IMR-90 (cell line): ENCODE results near the gene CNPY4. TPM values are rescaled to one million over a fixed set of nuclear protein-coding genes. Genes with fewer than 3 reads are reported as not detected.

Experiments used
- ATAC-seq: fragments of 200-7000 bp; cut with Tn5 transposase; 2 replicates; pipeline ENCODE4 v1.9.1; 2020; ENCODE audit warnings: low read depth, mild to moderate bottlenecking, moderate library complexity
- BruUV-seq: library from RNA; stranded (reverse); fragments of 400-500 nt; replicated peaks from 2 replicates; lab custom pipeline; 2021; lab: Mats Ljungman, UMichigan
- CTCF ChIA-PET: fragments of 300-600 bp; formaldehyde crosslinking; extraction: SDS; loops from one replicate; lab custom pipeline; 2021; ENCODE audit warnings: antibody characterized with exemption; lab: Yijun Ruan, JAX
- POLR2A ChIA-PET: fragments of 300-600 bp; sonication (Branson Sonifier 250); formaldehyde crosslinking; loops from one replicate; lab custom pipeline; 2022; ENCODE audit warnings: antibody characterized with exemption; ENCODE audit not compliant: unreplicated experiment; lab: Charles Lee
- DNase-seq: peaks from one replicate; pipeline ENCODE4 v3.0.0; 2013
- H2AFZ ChIP-seq: replicated peaks from 2 replicates; pipeline ENCODE3; 2013; ENCODE audit warnings: low read length, mild to moderate bottlenecking; ENCODE audit not compliant: poor library complexity
- H2AK5ac ChIP-seq: 2 replicates; pipeline ENCODE4 v1.6.1; 2013; ENCODE audit warnings: low read depth, low read length, inconsistent platforms
- H2AK9ac ChIP-seq: replicated peaks from 2 replicates; pipeline ENCODE3; 2013; ENCODE audit warnings: mild to moderate bottlenecking, low read depth, low read length, moderate library complexity; ENCODE audit not compliant: poor library complexity
- H2BK120ac ChIP-seq: 2 replicates; pipeline ENCODE4 v1.6.1; 2013; ENCODE audit warnings: low read depth, low read length, inconsistent platforms
- H2BK15ac ChIP-seq: 3 replicates; pipeline ENCODE4 v1.6.1; 2013; ENCODE audit warnings: low read depth, low read length, inconsistent platforms
- H2BK20ac ChIP-seq: 2 replicates; pipeline ENCODE4 v1.6.1; 2013; ENCODE audit warnings: low read depth, mild to moderate bottlenecking, inconsistent platforms, low read length, moderate library complexity
- H2BK5ac ChIP-seq: 2 replicates; pipeline ENCODE4 v1.6.1; 2013; ENCODE audit warnings: mild to moderate bottlenecking, low read depth, low read length, inconsistent platforms; ENCODE audit not compliant: poor library complexity, severe bottlenecking
- H3K14ac ChIP-seq: replicated peaks from 2 replicates; pipeline ENCODE4 v1.6.1; 2013; ENCODE audit warnings: low read depth, low read length, inconsistent platforms
- H3K18ac ChIP-seq: 2 replicates; pipeline ENCODE4 v1.6.1; 2013; ENCODE audit warnings: low read depth, low read length, control low read depth
- H3K23ac ChIP-seq: 2 replicates; pipeline ENCODE4 v1.6.1; 2013; ENCODE audit warnings: low read depth, low read length, inconsistent platforms
- H3K27ac ChIP-seq: 2 replicates; pipeline ENCODE4 v1.5.1; 2013; ENCODE audit warnings: mild to moderate bottlenecking, control low read depth, low read length; ENCODE audit not compliant: insufficient read depth
- H3K27me3 ChIP-seq: 2 replicates; pipeline ENCODE4 v1.6.1; 2013; ENCODE audit warnings: low read length; ENCODE audit not compliant: control insufficient read depth, insufficient read depth
- H3K36me3 ChIP-seq: 2 replicates; pipeline ENCODE4 v1.6.1; 2013; ENCODE audit warnings: low read length, mixed read lengths; ENCODE audit not compliant: control insufficient read depth, insufficient read depth
- H3K4ac ChIP-seq: 2 replicates; pipeline ENCODE4 v1.6.1; 2013; ENCODE audit warnings: low read depth, low read length, inconsistent platforms
- H3K4me1 ChIP-seq: 2 replicates; pipeline ENCODE4 v1.6.1; 2013; ENCODE audit warnings: low read length, mixed read lengths; ENCODE audit not compliant: control insufficient read depth, insufficient read depth
- H3K4me2 ChIP-seq: 2 replicates; pipeline ENCODE4 v1.6.1; 2013; ENCODE audit warnings: low read depth, mild to moderate bottlenecking, control low read depth, low read length, moderate library complexity
- H3K4me3 ChIP-seq: 2 replicates; pipeline ENCODE4 v1.5.1; 2013; ENCODE audit warnings: low read depth, mild to moderate bottlenecking, control low read depth, low read length, moderate library complexity; ENCODE audit not compliant: insufficient read depth
- H3K56ac ChIP-seq: 2 replicates; pipeline ENCODE4 v1.6.1; 2013; ENCODE audit warnings: low read length, inconsistent platforms; ENCODE audit not compliant: insufficient read depth; ENCODE audit errors: extremely low read depth
- H3K79me1 ChIP-seq, 2 experiments: 2 replicates each; pipeline ENCODE4 v1.6.1; 2013; ENCODE audit warnings: low read length in 2 of 2, inconsistent platforms in 1 of 2, low read depth in 1 of 2
- H3K9ac ChIP-seq: 2 replicates; pipeline ENCODE4 v1.6.1; 2013; ENCODE audit warnings: low read depth, low read length, control low read depth
- H3K9me1 ChIP-seq: 2 replicates; pipeline ENCODE4 v1.6.1; 2013; ENCODE audit warnings: low read length, inconsistent platforms; ENCODE audit not compliant: insufficient read depth
- H3K9me3 ChIP-seq: 2 replicates; pipeline ENCODE4 v1.6.1; 2013; ENCODE audit warnings: low read length; ENCODE audit not compliant: control insufficient read depth, insufficient read depth
- H4K20me1 ChIP-seq: 2 replicates; pipeline ENCODE4 v1.6.1; 2013; ENCODE audit warnings: low read length, inconsistent platforms; ENCODE audit not compliant: insufficient read depth
- H4K5ac ChIP-seq: 2 replicates; pipeline ENCODE4 v1.6.1; 2013; ENCODE audit warnings: mild to moderate bottlenecking, low read depth, low read length, control low read depth
- H4K8ac ChIP-seq, 2 experiments: 2 replicates each; pipeline ENCODE4 v1.6.1; 2013; ENCODE audit warnings: low read depth in 2 of 2, low read length in 2 of 2, control low read depth in 1 of 2, inconsistent platforms in 1 of 2
- H4K91ac ChIP-seq: 2 replicates; pipeline ENCODE4 v1.6.1; 2013; ENCODE audit warnings: low read depth, low read length, inconsistent platforms; ENCODE audit not compliant: insufficient read depth
- FOS ChIP-seq: fragments of 150-350 bp; IDR thresholded peaks from 2 replicates; pipeline ENCODE4 v1.6.1; 2016; ENCODE audit warnings: low read depth, low read length
- MAFK ChIP-seq: IDR thresholded peaks from 2 replicates; pipeline ENCODE4 v1.6.1; 2012; ENCODE audit warnings: low read depth, low read length, improper control_type of control experiment
- USF2 ChIP-seq: fragments of 150-350 bp; IDR thresholded peaks from 2 replicates; pipeline ENCODE4 v1.6.1; 2017; ENCODE audit warnings: mild to moderate bottlenecking, antibody characterized with exemption, low read length, low read depth
- WGBS, 2 experiments: methylation state at CpG; one replicate each; pipeline versions ENCODE4 v1.1.5 to v1.1.7; 2013; ENCODE audit warnings: missing lambda C conversion rate in 2 of 2; ENCODE audit not compliant: insufficient read length in 1 of 2; ENCODE audit errors: extremely low coverage in 2 of 2; 5-methylcytosine and 5-hydroxymethylcytosine counted together
- dilution Hi-C: fragments of 300-500 bp; cut with HindIII; formaldehyde crosslinking; loops from one replicate; pipeline ENCODE4 v1.14.3; 2018; ENCODE audit warnings: low sequenced_read_pairs; ENCODE audit not compliant: unreplicated experiment
- in situ Hi-C: fragments of 300-500 bp; cut with MboI; formaldehyde crosslinking; loops from 3 replicates; pipeline ENCODE4 v1.14.3; 2019; ENCODE audit warnings: low sequenced_read_pairs, inconsistent platforms, mixed read lengths
- intact Hi-C: fragments of 100-400 bp; cut with micrococcal nuclease; formaldehyde crosslinking; loops from 2 replicates; pipeline ENCODE4 v1.10.0; 2022
- polyA plus RNA-seq, 3 experiments: library from polyadenylated mRNA; depleted of rRNA; stranded (reverse); fragments of >200 nt; gene quantifications; 2 replicates each; pipeline ENCODE4 v1.2.3, GENCODE V29; 2012; ENCODE audit warnings: low replicate concordance in 1 of 3
- total RNA-seq: library from RNA; depleted of rRNA; stranded (reverse); fragments of >200 nt; gene quantifications from 2 replicates; pipeline ENCODE4 v1.2.3, GENCODE V29; 2012

Gene CNPY4
- total and polyA plus RNA-seq, 2 of the 4 experiments (the other 2 are of a cell fraction) = 13.3 to 21.9 TPM

GRCh38 chr7:100074841-100075240 lies 44.6 kb upstream of the CNPY4 start:
- no peak overlapping the region for H3K4ac ChIP-seq
- no peaks in the 10 kb centered on the region for H3K27me3 ChIP-seq
- no peak overlapping the region for H3K56ac ChIP-seq
- H3K36me3 ChIP-seq = peaks cover 87% of the 10 kb centered on the region
- H2BK15ac ChIP-seq = no peak overlapping the region
- H2AFZ ChIP-seq = no peak overlapping the region
- no peak overlapping the region for H2BK120ac ChIP-seq
- peaks cover 14% of the 10 kb centered on the region for H4K20me1 ChIP-seq
- in situ Hi-C loops (no loop called here), dilution Hi-C loops (no loop called here), intact Hi-C loops (no loop called here)
- no CpG with 5 or more reads among the region's 7 CpGs for WGBS, 2 experiments
- CTCF ChIA-PET = no interaction called here
- no peak overlapping the region for H3K27ac ChIP-seq
- no peak overlapping the region for H3K14ac ChIP-seq
- TF ChIP-seq USF2 (no peak), MAFK (peak; percentile 72), FOS (no peak)
- H3K23ac ChIP-seq = no peak overlapping the region
- no peaks in the 10 kb centered on the region; the same call in 1 of the 2 replicates for H3K4me1 ChIP-seq
- no peak overlapping the region for H3K9ac ChIP-seq
- H2AK9ac ChIP-seq = no peak overlapping the region
- ATAC-seq (no peak), DNase-seq (no peak)
- peaks cover 62% of the 10 kb centered on the region for H3K9me3 ChIP-seq
- H3K9me1 ChIP-seq = 0 out of 2 replicates have a peak, but pooled peaks cover under 1% of the 10 kb centered on the region
- no peak overlapping the region for H3K18ac ChIP-seq
- no peak overlapping the region for H4K8ac ChIP-seq
- H4K5ac ChIP-seq = no peak overlapping the region
- H3K79me1 ChIP-seq = peaks cover 31 to 60% of the 10 kb centered on the region in 2 experiments
- H2AK5ac ChIP-seq = no peak overlapping the region
- H3K4me3 ChIP-seq = no peak overlapping the region
- no TSS peak for BruUV-seq
- no peak overlapping the region for H2BK20ac ChIP-seq
- POLR2A ChIA-PET = no interaction called here
- no peak overlapping the region for H2BK5ac ChIP-seq
- H4K91ac ChIP-seq = no peak overlapping the region
- H3K4me2 ChIP-seq = no peak overlapping the region
